Pons (tissue), 1 donor: ENCODE measurements around the gene UFSP1.

Experiments
- DNase-seq: peaks from one replicate; pipeline ENCODE4 v3.0.0-alpha.2; 2016; ENCODE audit warnings: low spot score

Gene UFSP1

GRCh38 chr7:100895956-100896731 lies 6.6 kb upstream of the UFSP1 start:
- DNase-seq = no peak

GRCh38 chr7:100895701-100895955 lies 6.1 kb upstream of the UFSP1 start, which contains the start of gene ACHE:
Gene ACHE, minus strand, starts transcription at chr7:100895888. Its CDS starts 1,656 bp downstream, at chr7:100894232.
- DNase-seq = no peak

GRCh38 chr7:100894860-100895700 lies 5.6 kb upstream of the UFSP1 start:
- DNase-seq = no peak

- no peak for DNase-seq
Observed at GRCh38 chr7:100893910-100894721, 4.6 kb upstream of the UFSP1 start.

DNA sequence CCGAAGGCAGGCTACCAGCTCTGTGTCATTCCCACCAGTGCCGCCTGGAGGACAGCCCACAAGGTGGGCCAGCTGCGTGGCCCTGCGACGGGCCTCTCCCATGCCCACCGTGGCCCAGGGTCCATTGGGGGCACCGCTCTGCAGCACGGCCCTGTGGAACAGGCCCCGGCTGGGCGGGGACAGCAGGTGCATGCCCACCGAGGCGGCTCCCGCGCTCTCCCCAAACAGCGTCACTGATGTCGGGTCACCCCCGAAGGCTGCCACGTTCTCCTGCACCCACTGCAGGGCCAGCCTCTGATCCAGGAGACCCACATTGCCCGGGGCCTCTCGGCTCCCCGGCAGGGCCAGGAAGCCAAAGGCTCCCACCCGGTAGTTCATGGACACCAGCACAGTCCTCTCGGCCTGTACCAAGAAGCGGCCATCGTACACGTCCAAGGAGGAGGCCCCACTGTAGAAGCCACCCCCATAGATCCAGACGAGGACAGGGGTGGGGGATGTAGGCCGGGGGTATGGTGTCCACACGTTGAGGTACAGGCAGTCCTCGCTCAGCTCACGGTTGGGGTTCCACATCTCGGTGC lies 3.9 kb upstream of the UFSP1 start:
- no peak for DNase-seq

DNA sequence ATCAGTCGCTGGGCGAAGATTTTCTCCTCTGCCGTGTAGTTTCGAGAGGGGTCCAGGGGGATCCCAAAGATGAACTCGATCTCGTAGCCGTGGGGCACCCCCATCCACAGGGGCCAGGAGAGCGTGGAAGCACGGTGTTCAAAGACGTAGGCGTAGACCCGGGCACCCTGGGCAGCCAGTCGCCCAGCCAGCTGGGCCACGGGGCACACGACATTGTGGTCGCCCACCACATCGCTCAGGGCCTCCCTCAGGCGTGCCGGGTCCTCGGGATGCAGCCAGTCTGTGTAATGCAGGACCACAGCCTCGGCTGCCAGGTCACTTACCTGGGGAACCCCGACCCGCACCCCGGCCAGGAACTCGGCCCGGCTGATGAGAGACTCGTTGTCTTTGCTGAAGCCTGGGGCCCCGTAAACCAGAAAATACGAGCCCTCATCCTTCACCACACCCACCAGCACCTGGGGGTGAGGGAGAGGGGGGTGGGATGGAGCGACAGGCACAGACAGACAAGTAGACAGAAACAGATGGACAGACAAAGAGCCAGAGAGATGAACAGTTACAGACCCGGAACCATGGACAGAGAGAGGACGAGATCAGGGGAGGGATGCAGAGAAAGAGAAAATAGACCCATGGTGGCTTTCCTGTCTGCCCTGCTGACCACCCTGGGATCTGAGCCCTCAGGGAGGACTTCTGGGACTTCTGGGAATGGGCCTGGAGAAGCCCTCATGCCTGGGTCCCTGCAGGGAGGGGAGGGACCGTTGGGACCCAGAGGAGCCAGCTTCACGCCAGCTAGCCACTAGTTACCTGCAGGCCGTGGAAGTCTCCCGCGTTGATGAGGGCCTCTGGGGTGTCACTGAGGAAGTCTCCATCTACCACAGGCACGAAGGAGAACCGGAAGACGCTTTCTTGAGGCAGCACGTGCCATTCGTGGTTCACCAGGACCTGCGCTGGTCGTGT lies 3.1 kb upstream of the UFSP1 start:
- no peak for DNase-seq

- DNase-seq = no peak
Observed at GRCh38 chr7:100891568-100892247, 2.2 kb upstream of the UFSP1 start.

- no peak for DNase-seq
Observed at GRCh38 chr7:100890653-100891567, 1.4 kb upstream of the UFSP1 start.

- no peak for DNase-seq
Observed at GRCh38 chr7:100888291-100888987, 1.1 kb downstream of the UFSP1 start.

DNA sequence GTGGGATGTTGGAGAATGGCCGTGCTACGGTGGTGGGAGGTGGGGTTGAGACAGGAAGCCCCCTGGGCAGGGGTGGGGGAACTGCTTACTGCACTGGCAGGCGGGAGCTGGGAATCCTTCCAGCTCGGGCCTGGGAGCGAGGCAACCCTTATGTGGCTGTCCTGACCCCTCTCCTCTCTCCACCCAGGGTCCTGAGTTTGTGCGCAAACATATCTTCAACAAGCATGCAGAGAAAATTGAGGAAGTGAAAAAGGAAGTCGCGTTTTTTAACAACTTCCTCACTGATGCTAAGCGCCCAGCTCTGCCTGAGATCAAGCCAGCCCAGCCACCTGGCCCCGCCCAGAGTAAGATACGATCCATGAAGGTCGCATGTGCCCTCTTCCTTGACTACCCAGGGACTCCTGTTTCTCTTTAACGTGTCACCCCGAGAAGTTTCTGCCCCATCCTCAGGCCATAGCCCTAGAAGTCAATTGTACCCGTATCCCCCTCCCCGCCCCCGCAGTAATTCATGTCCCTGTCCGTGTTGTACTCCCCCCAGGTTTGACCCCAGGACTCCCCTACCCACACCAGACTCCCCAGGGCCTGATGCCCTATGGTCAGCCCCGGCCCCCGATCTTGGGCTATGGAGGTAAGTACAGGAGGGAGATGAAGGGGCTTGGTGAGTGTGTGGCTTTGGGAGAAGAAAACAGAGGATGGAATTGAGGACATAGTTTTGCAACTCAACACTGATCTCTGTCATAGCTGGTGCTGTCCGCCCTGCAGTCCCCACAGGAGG lies 1.8 kb downstream of the UFSP1 start:
- DNase-seq = no peak

DNA sequence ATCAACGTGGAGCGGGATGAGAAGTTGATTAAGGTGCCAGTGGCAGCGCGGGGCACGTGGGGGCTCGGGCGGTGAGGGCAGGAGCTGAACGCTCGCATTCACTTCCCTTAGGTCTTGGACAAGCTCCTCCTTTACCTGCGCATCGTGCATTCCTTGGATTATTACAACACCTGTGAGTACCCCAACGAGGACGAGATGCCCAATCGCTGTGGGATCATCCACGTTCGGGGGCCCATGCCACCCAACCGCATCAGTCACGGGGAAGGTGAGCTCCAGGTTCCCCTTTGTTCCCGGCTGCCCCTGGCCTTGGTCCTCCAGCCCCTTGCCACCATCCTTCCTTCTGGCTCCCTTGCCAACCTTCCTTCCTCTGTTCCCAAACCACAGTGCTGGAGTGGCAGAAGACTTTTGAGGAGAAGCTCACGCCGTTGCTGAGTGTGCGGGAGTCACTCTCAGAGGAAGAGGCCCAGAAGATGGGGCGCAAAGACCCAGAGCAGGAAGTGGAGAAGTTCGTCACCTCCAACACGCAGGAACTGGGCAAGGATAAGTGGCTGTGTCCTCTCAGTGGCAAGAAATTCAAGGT lies 2.5 kb downstream of the UFSP1 start:
- DNase-seq = no peak

GRCh38 chr7:100886142-100886935 lies 3.2 kb downstream of the UFSP1 start:
- no peak for DNase-seq

DNA sequence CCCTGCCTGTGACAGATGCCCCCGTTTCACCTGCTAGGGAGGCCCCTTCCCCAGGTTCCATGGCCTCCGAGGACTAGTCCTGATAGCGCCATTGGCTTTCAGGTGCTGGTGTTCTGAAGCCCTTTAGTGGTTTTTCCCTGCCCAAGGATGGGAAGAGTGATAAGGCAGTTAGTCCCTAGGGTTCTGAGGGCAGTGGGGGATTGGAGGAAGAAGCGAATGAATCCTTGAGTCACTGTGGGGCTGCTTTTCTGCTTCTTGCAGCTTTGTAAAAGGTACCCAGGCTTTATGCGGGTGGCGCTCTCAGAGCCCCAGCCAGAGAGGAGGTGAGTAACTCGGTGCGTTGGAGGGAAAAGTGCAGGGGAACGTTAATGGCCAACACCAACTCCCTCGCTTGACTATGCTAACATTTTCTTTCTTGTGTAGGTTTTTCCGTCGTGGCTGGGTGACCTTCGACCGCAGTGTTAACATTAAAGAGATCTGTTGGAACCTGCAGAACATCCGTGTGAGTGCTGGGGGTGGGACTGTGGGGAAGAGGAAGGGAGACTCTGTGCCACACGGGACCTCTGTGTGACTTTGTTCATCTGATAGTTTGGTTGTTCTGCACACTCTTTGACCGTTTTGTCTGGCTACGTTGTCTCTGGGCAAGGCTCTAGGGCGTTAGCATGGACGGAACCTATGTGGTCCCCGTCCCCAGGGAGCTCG lies 3.9 kb downstream of the UFSP1 start:
- DNase-seq = no peak

- DNase-seq = no peak
Observed at GRCh38 chr7:100884736-100885439, 4.6 kb downstream of the UFSP1 start.

- no peak for DNase-seq
Observed at GRCh38 chr7:100882785-100883526, 6.6 kb downstream of the UFSP1 start.
